Mucosa of rectum (tissue), 2 donors: ENCODE results near the gene BTNL3.

Source experiments
- H3K27ac ChIP-seq, 2 donors: one replicate each; pipeline ENCODE4 v1.7.0; 2013; ENCODE audit warnings: inconsistent platforms in 2 of 2, low read depth in 2 of 2, low read length in 2 of 2
- H3K27me3 ChIP-seq, 2 donors: one replicate each; pipeline ENCODE4 v1.7.0; 2013; ENCODE audit warnings: low read length in 2 of 2; ENCODE audit not compliant: control insufficient read depth in 2 of 2, insufficient read depth in 2 of 2
- H3K36me3 ChIP-seq, 2 donors: one replicate each; pipeline ENCODE4 v1.7.0; 2013; ENCODE audit warnings: low read length in 2 of 2; ENCODE audit not compliant: control insufficient read depth in 2 of 2, insufficient read depth in 2 of 2
- H3K4me1 ChIP-seq, 2 donors: one replicate each; pipeline ENCODE4 v1.7.0; 2013; ENCODE audit warnings: low read length in 2 of 2, mild to moderate bottlenecking in 1 of 2; ENCODE audit not compliant: control insufficient read depth in 2 of 2, insufficient read depth in 2 of 2
- H3K4me3 ChIP-seq, 2 donors: one replicate each; pipeline ENCODE4 v1.7.0; 2013; ENCODE audit warnings: low read length in 2 of 2
- H3K9ac ChIP-seq, 2 donors: one replicate each; pipeline ENCODE4 v1.7.0; 2013; ENCODE audit warnings: low read length in 2 of 2, low read depth in 1 of 2, mild to moderate bottlenecking in 1 of 2
- H3K9me3 ChIP-seq, 2 donors: one replicate each; pipeline ENCODE4 v1.7.0; 2013; ENCODE audit warnings: low read length in 2 of 2; ENCODE audit not compliant: control insufficient read depth in 2 of 2
- donor health status: healthy.
- donor health status: Normal muscosa, but diverticular disease.

BTNL3 gene

DNA sequence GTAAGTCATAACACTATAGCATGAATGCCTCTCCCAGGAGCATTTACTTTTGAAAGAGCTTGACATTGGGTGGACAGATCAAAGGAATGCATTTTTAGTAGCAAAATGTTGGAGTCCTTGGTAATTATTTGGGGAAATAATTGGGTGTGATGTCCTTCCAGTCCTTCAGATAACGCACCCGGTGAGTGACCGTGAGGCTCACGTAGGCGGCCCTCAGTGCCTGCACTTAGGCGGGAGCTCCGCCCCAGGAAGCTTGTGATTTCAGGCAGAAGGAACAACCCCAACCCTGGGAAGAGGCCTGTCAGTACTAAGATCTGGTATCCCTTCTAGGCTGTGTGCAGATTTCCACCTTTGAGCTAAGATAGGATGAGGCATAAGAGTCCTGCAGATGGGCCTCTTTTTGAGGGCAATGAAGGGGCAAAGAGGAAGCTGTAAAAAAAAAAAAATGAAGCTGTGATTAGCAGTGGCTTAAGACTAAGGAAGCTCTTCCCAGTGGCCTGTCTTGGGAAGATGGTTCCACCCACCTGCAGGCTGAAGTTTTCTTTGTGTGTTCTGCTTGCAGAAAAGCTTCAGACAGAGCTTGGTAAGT is 66.3 kb downstream of the BTNL3 start:
- H3K36me3 ChIP-seq, result no peaks in the 10 kb centered on the region
- peaks cover 39 to 58% of the 10 kb centered on the region in 2 donors for H3K27me3 ChIP-seq
- H3K4me3 ChIP-seq, result no peak overlapping the region
- H3K4me1 ChIP-seq, result peaks cover 8 to 10% of the 10 kb centered on the region in 2 donors
- no peaks in the 10 kb centered on the region for H3K9me3 ChIP-seq
- H3K27ac ChIP-seq, result no peak overlapping the region
- no peak overlapping the region for H3K9ac ChIP-seq
